HG02610 (cell line): ENCODE measurements around the gene GAS2.

Experiments
- ATAC-seq: cut with Tn5 transposase; IDR thresholded peaks from one replicate; pipeline ENCODE4 v1.9.1; 2021; ENCODE audit warnings: mild to moderate bottlenecking, moderate library complexity; ENCODE audit not compliant: unreplicated experiment

The GAS2 gene

GRCh38 chr11:22785251-22785650, 118.8 kb downstream of the GAS2 start:
- ATAC-seq, result no peak

GRCh38 chr11:22786475-22786874, 120.1 kb downstream of the GAS2 start:
- ATAC-seq, result peak; percentile 89

- no peak for ATAC-seq
These were observed 120.6 kb downstream of the GAS2 start for GRCh38 chr11:22787055-22787454.

- ATAC-seq, result no peak
These were observed 121.2 kb downstream of the GAS2 start for GRCh38 chr11:22787551-22788162.

GRCh38 chr11:22792497-22792896, 126.1 kb downstream of the GAS2 start:
- ATAC-seq, result peak; percentile 80

GRCh38 chr11:22795914-22796313, 129.5 kb downstream of the GAS2 start:
- ATAC-seq, result no peak

GRCh38 chr11:22797047-22797446, 130.6 kb downstream of the GAS2 start:
- ATAC-seq, result no peak

- no peak for ATAC-seq
These were observed 132.5 kb downstream of the GAS2 start for GRCh38 chr11:22798901-22799300.

- ATAC-seq, result no peak
These were observed 134.1 kb downstream of the GAS2 start for GRCh38 chr11:22800482-22800881.

GRCh38 chr11:22802861-22803260, 136.4 kb downstream of the GAS2 start:
- no peak for ATAC-seq

GRCh38 chr11:22807391-22807790, 141.0 kb downstream of the GAS2 start:
- ATAC-seq, result no peak

- peak; percentile 96 for ATAC-seq
These were observed 141.6 kb downstream of the GAS2 start for GRCh38 chr11:22807855-22808570.

- ATAC-seq, result peak; percentile 23
These were observed 142.3 kb downstream of the GAS2 start for GRCh38 chr11:22808571-22809197.

- ATAC-seq, result no peak
These were observed 143.5 kb downstream of the GAS2 start for GRCh38 chr11:22809893-22810292.

GRCh38 chr11:22822203-22822602, 155.8 kb downstream of the GAS2 start:
- no peak for ATAC-seq

- ATAC-seq, result no peak
These were observed 162.0 kb downstream of the GAS2 start for GRCh38 chr11:22828373-22828772.

GRCh38 chr11:22829231-22830081, 163.0 kb downstream of the GAS2 start, which contains the start of gene SVIP:
Gene SVIP (minus strand): TSS chr11:22829801. CDS start chr11:22829748, 53 bp downstream.
- peak; percentile 94 for ATAC-seq

- ATAC-seq, result no peak
These were observed 163.6 kb downstream of the GAS2 start for GRCh38 chr11:22830082-22830414.

- no peak for ATAC-seq
These were observed 166.1 kb downstream of the GAS2 start for GRCh38 chr11:22832315-22833015.

GRCh38 chr11:22846726-22847125, 180.3 kb downstream of the GAS2 start:
- ATAC-seq, result no peak

GRCh38 chr11:22851477-22851876, 185.1 kb downstream of the GAS2 start:
- no peak for ATAC-seq
